Osteoblast (primary cell): Measurements from ENCODE around the gene B4GALT3. TPM values are rescaled to one million over a fixed set of nuclear protein-coding genes. Genes with fewer than 3 reads are reported as not detected.

Source experiments
- DNase-seq: peaks from one replicate; pipeline ENCODE4 v3.0.0; 2011; ENCODE audit warnings: low spot score, mixed read lengths; ENCODE audit not compliant: insufficient read length; ENCODE audit errors: missing footprints
- H2AFZ ChIP-seq: 2 replicates; pipeline ENCODE4 v1.6.0; 2011; ENCODE audit warnings: mild to moderate bottlenecking, low read length
- H3K27ac ChIP-seq: 2 replicates; pipeline ENCODE4 v1.5.1; 2011; ENCODE audit warnings: mild to moderate bottlenecking, low read depth, low read length, moderate library complexity
- H3K27me3 ChIP-seq: 2 replicates; pipeline ENCODE4 v1.6.0; 2012; ENCODE audit warnings: mild to moderate bottlenecking, control low read depth, inconsistent platforms, low read length, moderate library complexity; ENCODE audit not compliant: insufficient read depth
- H3K36me3 ChIP-seq: 2 replicates; pipeline ENCODE4 v1.5.1; 2011; ENCODE audit warnings: mild to moderate bottlenecking, low read length, control low read depth, moderate library complexity; ENCODE audit not compliant: insufficient read depth
- H3K4me1 ChIP-seq: 2 replicates; pipeline ENCODE4 v1.5.1; 2011; ENCODE audit warnings: mild to moderate bottlenecking, low read length, control low read depth, moderate library complexity; ENCODE audit not compliant: insufficient read depth
- H3K4me2 ChIP-seq: 2 replicates; pipeline ENCODE4 v1.6.0; 2011; ENCODE audit warnings: mild to moderate bottlenecking, low read length; ENCODE audit not compliant: insufficient read depth
- H3K4me3 ChIP-seq: fragments of 200-600 bp; sonication (generic); 3 replicates; pipeline ENCODE4 v1.5.1; 2012; ENCODE audit warnings: mild to moderate bottlenecking, low read length, inconsistent platforms; ENCODE audit not compliant: insufficient read depth
- H3K79me2 ChIP-seq: 2 replicates; pipeline ENCODE4 v1.6.0; 2012; ENCODE audit warnings: mild to moderate bottlenecking, low read length, control low read depth, inconsistent platforms; ENCODE audit not compliant: insufficient read depth
- H3K9me3 ChIP-seq: 2 replicates; pipeline ENCODE4 v1.5.1; 2011; ENCODE audit warnings: low read depth, low read length, control low read depth
- H4K20me1 ChIP-seq: 2 replicates; pipeline ENCODE4 v1.6.0; 2012; ENCODE audit warnings: mild to moderate bottlenecking, low read length, control low read depth; ENCODE audit not compliant: insufficient read depth
- total RNA-seq: library from RNA; depleted of rRNA; stranded (reverse); fragments of >200 nt; gene quantifications from 2 replicates; pipeline ENCODE4 v1.2.3, GENCODE V29; 2012
- TF ChIP-seq, protein P1 (sequence below): IDR thresholded peaks from 2 replicates; pipeline ENCODE4 v1.5.1; 2011; ENCODE audit warnings: mild to moderate bottlenecking, low read depth, low read length, moderate library complexity; ENCODE audit errors: extremely low read depth

The B4GALT3 gene
- total RNA-seq, 1 donor, result 18.5 TPM

DNA sequence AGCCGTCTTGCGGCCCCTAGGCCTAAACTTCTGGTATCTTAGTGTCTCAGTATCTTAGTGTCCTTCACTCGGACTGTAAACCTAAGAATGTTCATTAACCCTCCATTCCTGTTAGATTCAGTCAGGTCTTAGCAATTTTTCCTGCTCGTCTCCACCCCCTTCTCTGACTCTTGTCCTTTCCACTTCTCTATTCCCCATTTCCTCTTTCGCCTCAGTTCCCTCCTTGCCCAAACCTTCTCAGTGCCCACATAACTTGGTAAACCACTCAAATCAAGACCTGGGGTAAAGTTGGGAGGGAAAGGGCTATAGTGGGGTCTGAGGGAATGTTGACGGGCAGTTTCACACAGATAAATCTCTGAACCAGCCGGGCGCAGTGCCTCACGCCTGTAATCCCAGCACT lies 37.1 kb upstream of the B4GALT3 start:
- Histone ChIP-seq H2AFZ (no peak overlapping the region), H3K36me3 (peaks cover 49% of the 10 kb centered on the region), H3K79me2 (no peaks in the 10 kb centered on the region), H4K20me1 (peaks cover 2% of the 10 kb centered on the region), H3K4me1 (peaks cover 24% of the 10 kb centered on the region), H3K4me3 (no peak overlapping the region), H3K4me2 (no peak overlapping the region), H3K27me3 (no peaks in the 10 kb centered on the region), H3K27ac (no peak overlapping the region), H3K9me3 (no peaks in the 10 kb centered on the region)
- DNase-seq, result no peak
- TF ChIP-seq, protein P1, sequence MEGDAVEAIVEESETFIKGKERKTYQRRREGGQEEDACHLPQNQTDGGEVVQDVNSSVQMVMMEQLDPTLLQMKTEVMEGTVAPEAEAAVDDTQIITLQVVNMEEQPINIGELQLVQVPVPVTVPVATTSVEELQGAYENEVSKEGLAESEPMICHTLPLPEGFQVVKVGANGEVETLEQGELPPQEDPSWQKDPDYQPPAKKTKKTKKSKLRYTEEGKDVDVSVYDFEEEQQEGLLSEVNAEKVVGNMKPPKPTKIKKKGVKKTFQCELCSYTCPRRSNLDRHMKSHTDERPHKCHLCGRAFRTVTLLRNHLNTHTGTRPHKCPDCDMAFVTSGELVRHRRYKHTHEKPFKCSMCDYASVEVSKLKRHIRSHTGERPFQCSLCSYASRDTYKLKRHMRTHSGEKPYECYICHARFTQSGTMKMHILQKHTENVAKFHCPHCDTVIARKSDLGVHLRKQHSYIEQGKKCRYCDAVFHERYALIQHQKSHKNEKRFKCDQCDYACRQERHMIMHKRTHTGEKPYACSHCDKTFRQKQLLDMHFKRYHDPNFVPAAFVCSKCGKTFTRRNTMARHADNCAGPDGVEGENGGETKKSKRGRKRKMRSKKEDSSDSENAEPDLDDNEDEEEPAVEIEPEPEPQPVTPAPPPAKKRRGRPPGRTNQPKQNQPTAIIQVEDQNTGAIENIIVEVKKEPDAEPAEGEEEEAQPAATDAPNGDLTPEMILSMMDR, result no peak

DNA sequence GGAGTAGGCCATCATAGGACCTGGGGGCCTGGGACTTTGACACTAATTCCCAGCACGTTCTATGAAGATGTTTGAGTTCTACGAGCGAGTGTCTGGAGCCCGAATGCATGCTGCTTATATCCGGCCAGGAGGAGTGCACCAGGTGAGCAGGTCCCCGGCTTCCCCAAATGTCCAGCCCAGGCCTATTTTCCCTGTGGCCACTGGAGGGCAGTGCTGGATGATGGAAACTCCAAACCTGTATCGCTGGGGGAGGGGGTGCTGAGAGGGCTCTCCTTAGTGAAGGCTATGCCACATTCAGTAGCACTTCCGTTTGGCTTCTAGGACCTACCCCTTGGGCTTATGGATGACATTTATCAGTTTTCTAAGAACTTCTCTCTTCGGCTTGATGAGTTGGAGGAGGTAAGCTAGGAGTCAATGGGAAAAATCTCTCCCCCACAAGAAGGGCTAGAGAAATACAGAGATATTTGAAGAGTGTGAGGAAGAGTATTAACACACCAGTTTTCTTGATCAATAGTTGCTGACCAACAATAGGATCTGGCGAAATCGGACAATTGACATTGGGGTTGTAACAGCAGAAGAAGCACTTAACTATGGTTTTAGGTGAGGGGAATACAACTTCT lies 32.6 kb upstream of the B4GALT3 start:
- H4K20me1 ChIP-seq, result peaks cover 2% of the 10 kb centered on the region
- no peaks in the 10 kb centered on the region for H3K27me3 ChIP-seq
- no peak overlapping the region for H2AFZ ChIP-seq
- H3K36me3 ChIP-seq, result peaks cover 73% of the 10 kb centered on the region
- TF ChIP-seq, protein P1, result peak; percentile 95
- no peak overlapping the region for H3K4me2 ChIP-seq
- peaks cover 16% of the 10 kb centered on the region for H3K79me2 ChIP-seq
- H3K4me3 ChIP-seq, result no peak overlapping the region
- H3K27ac ChIP-seq, result no peak overlapping the region
- DNase-seq, result peak; percentile 86
- no peaks in the 10 kb centered on the region for H3K9me3 ChIP-seq
- H3K4me1 ChIP-seq, result peaks cover 5% of the 10 kb centered on the region

DNA sequence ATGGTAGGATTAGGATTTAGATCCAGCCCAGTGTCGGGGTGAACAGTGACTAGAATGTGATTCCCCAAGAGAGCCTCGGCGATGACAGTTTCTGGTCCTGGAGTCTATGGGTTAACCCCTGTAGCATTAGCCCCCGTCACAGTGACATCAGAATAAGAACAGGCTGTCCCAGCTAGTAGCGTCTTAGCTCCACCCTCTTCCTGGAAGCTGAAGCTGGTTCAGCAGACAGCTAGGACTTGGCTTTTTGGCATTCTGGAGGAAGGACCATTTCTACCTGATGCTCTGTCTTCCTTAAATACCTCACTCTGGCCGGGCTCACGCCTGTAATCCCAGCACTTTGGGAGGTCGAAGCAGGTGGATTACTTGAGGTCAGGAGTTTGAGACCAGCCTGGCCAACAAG lies 29.9 kb upstream of the B4GALT3 start:
- no peaks in the 10 kb centered on the region for H3K27me3 ChIP-seq
- DNase-seq, result no peak
- H3K79me2 ChIP-seq, result peaks cover 41% of the 10 kb centered on the region
- H2AFZ ChIP-seq, result no peak overlapping the region
- H3K4me3 ChIP-seq, result no peak overlapping the region
- peaks cover 61% of the 10 kb centered on the region for H3K36me3 ChIP-seq
- TF ChIP-seq, protein P1, result no peak
- peak overlapping the region; percentile 18 for H3K27ac ChIP-seq
- H3K9me3 ChIP-seq, result no peaks in the 10 kb centered on the region
- no peak overlapping the region for H3K4me2 ChIP-seq
- H3K4me1 ChIP-seq, result peaks cover 12% of the 10 kb centered on the region
- peaks cover 2% of the 10 kb centered on the region for H4K20me1 ChIP-seq

DNA sequence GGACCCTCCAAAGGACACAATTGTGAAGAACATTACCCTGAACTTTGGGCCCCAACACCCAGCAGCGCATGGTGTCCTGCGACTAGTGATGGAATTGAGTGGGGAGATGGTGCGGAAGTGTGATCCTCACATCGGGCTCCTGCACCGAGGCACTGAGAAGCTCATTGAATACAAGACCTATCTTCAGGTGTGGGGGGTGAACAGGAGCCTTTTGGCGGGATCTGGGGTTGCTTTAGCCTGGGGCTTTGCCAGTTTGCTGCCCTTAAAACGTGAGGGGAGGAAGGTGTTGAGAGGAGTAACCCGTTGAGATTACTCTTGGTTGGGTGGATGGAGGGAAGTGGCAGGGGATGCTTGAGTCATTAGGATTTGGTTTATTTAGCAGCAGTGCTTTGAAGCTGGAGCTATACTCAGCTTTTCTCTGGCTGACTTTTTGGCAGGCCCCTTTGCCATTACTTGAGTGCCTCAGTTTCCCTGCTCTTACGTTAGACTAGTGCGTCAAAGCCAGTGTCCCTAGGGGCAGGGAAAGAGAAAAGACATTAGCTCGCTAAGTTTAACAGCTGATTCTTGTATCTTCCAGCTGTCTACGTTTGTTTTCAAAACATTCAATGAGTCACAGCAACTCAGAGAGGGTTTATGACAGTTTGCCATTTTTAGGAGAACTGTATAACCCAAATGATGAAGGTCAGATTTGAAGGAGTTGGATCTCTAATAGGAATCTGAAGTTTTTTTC lies 29.3 kb upstream of the B4GALT3 start:
- peaks cover 2% of the 10 kb centered on the region for H4K20me1 ChIP-seq
- H3K27me3 ChIP-seq, result no peaks in the 10 kb centered on the region
- H3K79me2 ChIP-seq, result peaks cover 42% of the 10 kb centered on the region
- H3K36me3 ChIP-seq, result peaks cover 55% of the 10 kb centered on the region
- peak overlapping the region; percentile 18 for H3K27ac ChIP-seq
- H3K4me1 ChIP-seq, result peaks cover 16% of the 10 kb centered on the region
- no peak overlapping the region for H2AFZ ChIP-seq
- DNase-seq, result peak; percentile 77
- H3K4me3 ChIP-seq, result no peak overlapping the region
- TF ChIP-seq, protein P1, result no peak
- H3K9me3 ChIP-seq, result no peaks in the 10 kb centered on the region
- no peak overlapping the region for H3K4me2 ChIP-seq
